Neural cell (in vitro differentiated cells): Measurements from ENCODE around the gene VSTM2B.

Experiments used
- EP300 ChIP-seq: fragments of 450-650 bp; conservative IDR thresholded peaks from 2 replicates; pipeline ENCODE4 v1.6.1; 2014; ENCODE audit warnings: antibody characterized with exemption, mild to moderate bottlenecking, moderate library complexity; ENCODE audit not compliant: poor library complexity, severe bottlenecking
- EZH2 ChIP-seq: fragments of 200-600, 300-800 bp; shearing (Covaris generic), sonication (generic); IDR thresholded peaks from 2 replicates; pipeline ENCODE4 v1.6.1; 2014; ENCODE audit warnings: antibody characterized with exemption, low read length, borderline replicate concordance, mild to moderate bottlenecking; ENCODE audit not compliant: insufficient read depth, poor library complexity, severe bottlenecking
- MXI1 ChIP-seq: fragments of 450-650 bp; conservative IDR thresholded peaks from 2 replicates; pipeline ENCODE4 v1.6.1; 2014; ENCODE audit warnings: antibody characterized with exemption, mild to moderate bottlenecking; ENCODE audit not compliant: poor library complexity, severe bottlenecking
- POLR2AphosphoS5 ChIP-seq: IDR thresholded peaks from 2 replicates; pipeline ENCODE4 v1.6.1; 2012
- RAD21 ChIP-seq: fragments of 450-650 bp; conservative IDR thresholded peaks from 2 replicates; pipeline ENCODE4 v1.6.1; 2014; ENCODE audit warnings: antibody characterized with exemption, mild to moderate bottlenecking, moderate library complexity
- SMC3 ChIP-seq: fragments of 450-650 bp; conservative IDR thresholded peaks from 2 replicates; pipeline ENCODE4 v1.6.1; 2014; ENCODE audit warnings: antibody characterized with exemption, mild to moderate bottlenecking, moderate library complexity; ENCODE audit not compliant: poor library complexity
- TAF1 ChIP-seq: IDR thresholded peaks from 2 replicates; pipeline ENCODE4 v1.6.1; 2012; ENCODE audit warnings: low read depth
- TF ChIP-seq, protein P1 (sequence below): IDR thresholded peaks from 2 replicates; pipeline ENCODE4 v1.6.1; 2012; ENCODE audit warnings: borderline replicate concordance
- TF ChIP-seq, protein P2 (sequence below): fragments of 450-650 bp; IDR thresholded peaks from 2 replicates; pipeline ENCODE4 v1.5.1; 2014; ENCODE audit warnings: antibody characterized with exemption, mild to moderate bottlenecking, moderate library complexity; ENCODE audit not compliant: poor library complexity, severe bottlenecking

DNA sequence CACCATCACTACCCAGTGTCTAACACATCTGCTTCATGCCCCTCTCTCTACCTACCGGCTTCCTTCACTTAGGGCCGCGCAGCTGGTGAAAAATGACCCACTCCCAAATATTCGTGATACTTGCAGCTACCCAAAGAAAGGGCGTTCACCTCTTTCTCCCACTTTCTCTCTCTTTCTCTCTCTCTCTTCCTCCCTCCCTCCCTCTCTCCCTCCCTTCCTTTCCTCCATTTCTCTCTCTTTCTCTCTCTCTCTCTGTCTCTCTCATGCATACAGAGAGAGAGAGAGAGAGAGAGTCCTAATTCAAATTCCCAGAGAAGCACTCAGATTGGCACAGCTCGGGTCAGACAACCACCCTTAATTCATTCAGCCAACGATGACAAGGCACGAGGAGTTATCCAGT, 52.6 kb downstream of the VSTM2B start:
- TF ChIP-seq POLR2AphosphoS5 (no peak), EZH2 (no peak), SMC3 (no peak), TAF1 (no peak), MXI1 (no peak), EP300 (no peak), RAD21 (no peak)
- TF ChIP-seq, protein P1, sequence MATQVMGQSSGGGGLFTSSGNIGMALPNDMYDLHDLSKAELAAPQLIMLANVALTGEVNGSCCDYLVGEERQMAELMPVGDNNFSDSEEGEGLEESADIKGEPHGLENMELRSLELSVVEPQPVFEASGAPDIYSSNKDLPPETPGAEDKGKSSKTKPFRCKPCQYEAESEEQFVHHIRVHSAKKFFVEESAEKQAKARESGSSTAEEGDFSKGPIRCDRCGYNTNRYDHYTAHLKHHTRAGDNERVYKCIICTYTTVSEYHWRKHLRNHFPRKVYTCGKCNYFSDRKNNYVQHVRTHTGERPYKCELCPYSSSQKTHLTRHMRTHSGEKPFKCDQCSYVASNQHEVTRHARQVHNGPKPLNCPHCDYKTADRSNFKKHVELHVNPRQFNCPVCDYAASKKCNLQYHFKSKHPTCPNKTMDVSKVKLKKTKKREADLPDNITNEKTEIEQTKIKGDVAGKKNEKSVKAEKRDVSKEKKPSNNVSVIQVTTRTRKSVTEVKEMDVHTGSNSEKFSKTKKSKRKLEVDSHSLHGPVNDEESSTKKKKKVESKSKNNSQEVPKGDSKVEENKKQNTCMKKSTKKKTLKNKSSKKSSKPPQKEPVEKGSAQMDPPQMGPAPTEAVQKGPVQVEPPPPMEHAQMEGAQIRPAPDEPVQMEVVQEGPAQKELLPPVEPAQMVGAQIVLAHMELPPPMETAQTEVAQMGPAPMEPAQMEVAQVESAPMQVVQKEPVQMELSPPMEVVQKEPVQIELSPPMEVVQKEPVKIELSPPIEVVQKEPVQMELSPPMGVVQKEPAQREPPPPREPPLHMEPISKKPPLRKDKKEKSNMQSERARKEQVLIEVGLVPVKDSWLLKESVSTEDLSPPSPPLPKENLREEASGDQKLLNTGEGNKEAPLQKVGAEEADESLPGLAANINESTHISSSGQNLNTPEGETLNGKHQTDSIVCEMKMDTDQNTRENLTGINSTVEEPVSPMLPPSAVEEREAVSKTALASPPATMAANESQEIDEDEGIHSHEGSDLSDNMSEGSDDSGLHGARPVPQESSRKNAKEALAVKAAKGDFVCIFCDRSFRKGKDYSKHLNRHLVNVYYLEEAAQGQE, result no peak
- TF ChIP-seq, protein P2, sequence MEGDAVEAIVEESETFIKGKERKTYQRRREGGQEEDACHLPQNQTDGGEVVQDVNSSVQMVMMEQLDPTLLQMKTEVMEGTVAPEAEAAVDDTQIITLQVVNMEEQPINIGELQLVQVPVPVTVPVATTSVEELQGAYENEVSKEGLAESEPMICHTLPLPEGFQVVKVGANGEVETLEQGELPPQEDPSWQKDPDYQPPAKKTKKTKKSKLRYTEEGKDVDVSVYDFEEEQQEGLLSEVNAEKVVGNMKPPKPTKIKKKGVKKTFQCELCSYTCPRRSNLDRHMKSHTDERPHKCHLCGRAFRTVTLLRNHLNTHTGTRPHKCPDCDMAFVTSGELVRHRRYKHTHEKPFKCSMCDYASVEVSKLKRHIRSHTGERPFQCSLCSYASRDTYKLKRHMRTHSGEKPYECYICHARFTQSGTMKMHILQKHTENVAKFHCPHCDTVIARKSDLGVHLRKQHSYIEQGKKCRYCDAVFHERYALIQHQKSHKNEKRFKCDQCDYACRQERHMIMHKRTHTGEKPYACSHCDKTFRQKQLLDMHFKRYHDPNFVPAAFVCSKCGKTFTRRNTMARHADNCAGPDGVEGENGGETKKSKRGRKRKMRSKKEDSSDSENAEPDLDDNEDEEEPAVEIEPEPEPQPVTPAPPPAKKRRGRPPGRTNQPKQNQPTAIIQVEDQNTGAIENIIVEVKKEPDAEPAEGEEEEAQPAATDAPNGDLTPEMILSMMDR, result no peak
